ENCODE results near the gene BOD1L1.

GRCh38 chr4:13562876-13563275 lies 64.6 kb downstream of the BOD1L1 start:
- TF ChIP-seq, protein P1, sequence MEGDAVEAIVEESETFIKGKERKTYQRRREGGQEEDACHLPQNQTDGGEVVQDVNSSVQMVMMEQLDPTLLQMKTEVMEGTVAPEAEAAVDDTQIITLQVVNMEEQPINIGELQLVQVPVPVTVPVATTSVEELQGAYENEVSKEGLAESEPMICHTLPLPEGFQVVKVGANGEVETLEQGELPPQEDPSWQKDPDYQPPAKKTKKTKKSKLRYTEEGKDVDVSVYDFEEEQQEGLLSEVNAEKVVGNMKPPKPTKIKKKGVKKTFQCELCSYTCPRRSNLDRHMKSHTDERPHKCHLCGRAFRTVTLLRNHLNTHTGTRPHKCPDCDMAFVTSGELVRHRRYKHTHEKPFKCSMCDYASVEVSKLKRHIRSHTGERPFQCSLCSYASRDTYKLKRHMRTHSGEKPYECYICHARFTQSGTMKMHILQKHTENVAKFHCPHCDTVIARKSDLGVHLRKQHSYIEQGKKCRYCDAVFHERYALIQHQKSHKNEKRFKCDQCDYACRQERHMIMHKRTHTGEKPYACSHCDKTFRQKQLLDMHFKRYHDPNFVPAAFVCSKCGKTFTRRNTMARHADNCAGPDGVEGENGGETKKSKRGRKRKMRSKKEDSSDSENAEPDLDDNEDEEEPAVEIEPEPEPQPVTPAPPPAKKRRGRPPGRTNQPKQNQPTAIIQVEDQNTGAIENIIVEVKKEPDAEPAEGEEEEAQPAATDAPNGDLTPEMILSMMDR (conservative IDR thresholded peaks at IDR 0.05 in 1 of 2, IDR thresholded peaks at IDR 0.05 in 1 of 2; ENCODE audit: low read depth in 1 of 2, low read length in 2 of 2), result no peak
- no peak for TF ChIP-seq EZH2 (IDR thresholded peaks at IDR 0.05; ENCODE audit: low read length, missing control alignments)
